H1 (cell line): ENCODE measurements around the gene WBP1L. TPM values are rescaled to one million over a fixed set of nuclear protein-coding genes. Genes with fewer than 3 reads are reported as not detected.

Source experiments
- CTCF ChIA-PET: fragments of 300-600 bp; sonication (Branson Sonifier 250); formaldehyde crosslinking; loops from one replicate; lab custom pipeline; 2021; ENCODE audit not compliant: partially characterized antibody; lab: Charles Lee
- POLR2A ChIA-PET: fragments of 300-600 bp; sonication (Branson Sonifier 250); formaldehyde crosslinking; loops from one replicate; lab custom pipeline; 2021; ENCODE audit warnings: inconsistent platforms; ENCODE audit not compliant: partially characterized antibody; lab: Charles Lee
- DNase-seq, 2 experiments: peaks; one replicate each; pipeline versions ENCODE4 v3.0.0 to v3.0.0-alpha.2; 2010 to 2022; ENCODE audit warnings: low spot score in 2 of 2, low read depth in 1 of 2, mixed read lengths in 1 of 2
- FAIRE-seq: peaks from 2 replicates; lab custom pipeline; 2011; peaks lifted over from hg19 to GRCh38; lab: Jason Lieb, UNC
- H2AFZ ChIP-seq: 2 replicates; pipeline ENCODE4 v1.8.1; 2012; ENCODE audit warnings: low read length, inconsistent platforms
- H2AK5ac ChIP-seq: 2 replicates; pipeline ENCODE4 v1.6.1; 2013; ENCODE audit warnings: low read depth, low read length
- H2BK120ac ChIP-seq: replicated peaks from 2 replicates; pipeline ENCODE3; 2013; ENCODE audit warnings: low read depth, low read length, inconsistent platforms
- H2BK12ac ChIP-seq: 2 replicates; pipeline ENCODE4 v1.6.1; 2013; ENCODE audit warnings: low read depth, low read length
- H2BK15ac ChIP-seq: 2 replicates; pipeline ENCODE4 v1.6.1; 2013; ENCODE audit warnings: low read length
- H2BK20ac ChIP-seq: 2 replicates; pipeline ENCODE4 v1.6.1; 2013; ENCODE audit warnings: low read length
- H2BK5ac ChIP-seq: 2 replicates; pipeline ENCODE4 v1.6.1; 2013; ENCODE audit warnings: low read depth, low read length
- H3K14ac ChIP-seq: 2 replicates; pipeline ENCODE4 v1.6.1; 2013; ENCODE audit warnings: inconsistent platforms; ENCODE audit not compliant: insufficient read length
- H3K18ac ChIP-seq: 2 replicates; pipeline ENCODE4 v1.6.1; 2013; ENCODE audit warnings: low read length; ENCODE audit errors: extremely low read depth
- H3K23ac ChIP-seq: 2 replicates; pipeline ENCODE4 v1.6.1; 2013; ENCODE audit warnings: inconsistent platforms; ENCODE audit not compliant: insufficient read length
- H3K23me2 ChIP-seq: 2 replicates; pipeline ENCODE4 v1.6.1; 2013; ENCODE audit warnings: low read depth, low read length
- H3K27ac ChIP-seq: 2 replicates; pipeline ENCODE4 v1.6.1; 2011; ENCODE audit warnings: low read depth, low read length, inconsistent platforms
- H3K27me3 ChIP-seq, 4 experiments: replicated peaks in 1 of 4; 1 replicate in 1 of 4; 2 replicates in 3 of 4; pipeline versions ENCODE4 v1.6.1 to v1.8.1; 2011 to 2013; ENCODE audit warnings: low read length in 3 of 4, mild to moderate bottlenecking in 3 of 4, inconsistent platforms in 2 of 4, mixed read lengths in 2 of 4, moderate library complexity in 1 of 4; ENCODE audit not compliant: control insufficient read depth in 3 of 4, insufficient read depth in 3 of 4; ENCODE audit errors: extremely low read depth in 1 of 4
- H3K36me3 ChIP-seq, 4 experiments: 2 replicates each; pipeline versions ENCODE4 v1.6.1 to v1.8.1; 2011 to 2013; ENCODE audit warnings: mild to moderate bottlenecking in 4 of 4, low read length in 3 of 4, moderate library complexity in 2 of 4, control low read depth in 1 of 4, inconsistent platforms in 1 of 4; ENCODE audit not compliant: insufficient read depth in 4 of 4, control insufficient read depth in 2 of 4
- H3K4ac ChIP-seq: replicated peaks from 2 replicates; pipeline ENCODE3; 2013; ENCODE audit warnings: low read length, low read depth, mixed read lengths, inconsistent platforms; ENCODE audit not compliant: insufficient read length
- H3K4me1 ChIP-seq, 4 experiments: replicated peaks in 1 of 4; 1 replicate in 1 of 4; 2 replicates in 3 of 4; pipeline versions ENCODE4 v1.6.1 to v1.8.1; 2011 to 2013; ENCODE audit warnings: low read length in 3 of 4, inconsistent platforms in 2 of 4, mixed read lengths in 1 of 4; ENCODE audit not compliant: insufficient read depth in 4 of 4, control insufficient read depth in 3 of 4
- H3K4me2 ChIP-seq, 2 experiments: 2 replicates each; pipeline versions ENCODE4 v1.6.1 to v1.8.1; 2011 to 2013; ENCODE audit warnings: low read depth in 2 of 2, low read length in 2 of 2, control low read depth in 1 of 2, inconsistent platforms in 1 of 2, mild to moderate bottlenecking in 1 of 2; ENCODE audit not compliant: insufficient read depth in 1 of 2
- H3K4me3 ChIP-seq, 4 experiments: fragments of 200-600, 300-600 bp in 1 of 4; sonication (generic), shearing (Covaris generic), sonication (Bioruptor Twin) in 1 of 4; 2 replicates each; pipeline versions ENCODE4 v1.5.1 to v1.8.1; 2011 to 2016; ENCODE audit warnings: low read length in 4 of 4, low read depth in 3 of 4, control low read depth in 2 of 4, inconsistent platforms in 2 of 4, mild to moderate bottlenecking in 2 of 4, mixed read lengths in 1 of 4, moderate library complexity in 1 of 4; ENCODE audit not compliant: insufficient read depth in 2 of 4; ENCODE audit errors: extremely low read depth in 1 of 4
- H3K56ac ChIP-seq: replicated peaks from 2 replicates; pipeline ENCODE3; 2013; ENCODE audit warnings: low read depth, mild to moderate bottlenecking, mixed read lengths, low read length, inconsistent platforms; ENCODE audit not compliant: insufficient read length
- H3K79me1 ChIP-seq: 2 replicates; pipeline ENCODE4 v1.6.1; 2013; ENCODE audit warnings: low read depth, low read length, control low read depth
- H3K79me2 ChIP-seq, 2 experiments: 2 replicates each; pipeline versions ENCODE4 v1.6.1 to v1.8.1; 2012 to 2013; ENCODE audit warnings: low read length in 2 of 2, mild to moderate bottlenecking in 2 of 2, inconsistent platforms in 1 of 2; ENCODE audit not compliant: insufficient read depth in 2 of 2, control insufficient read depth in 1 of 2
- H3K9ac ChIP-seq, 4 experiments: replicated peaks in 1 of 4; 1 replicate in 1 of 4; 2 replicates in 3 of 4; pipeline versions ENCODE4 v1.6.1 to v1.8.1; 2011 to 2013; ENCODE audit warnings: low read depth in 3 of 4, low read length in 3 of 4, control low read depth in 2 of 4, mild to moderate bottlenecking in 2 of 4, moderate library complexity in 2 of 4, inconsistent platforms in 1 of 4; ENCODE audit errors: extremely low read depth in 1 of 4
- H3K9me3 ChIP-seq, 2 experiments: 2 replicates each; pipeline versions ENCODE4 v1.6.1 to v1.8.1; 2012 to 2013; ENCODE audit warnings: mild to moderate bottlenecking in 2 of 2, moderate library complexity in 2 of 2, control low read depth in 1 of 2, inconsistent platforms in 1 of 2, low read depth in 1 of 2, low read length in 1 of 2, mixed read lengths in 1 of 2; ENCODE audit not compliant: insufficient read depth in 2 of 2
- H4K20me1 ChIP-seq, 2 experiments: replicated peaks in 1 of 2; 2 replicates each; pipeline versions ENCODE3 to v1.8.1; 2011 to 2013; ENCODE audit warnings: inconsistent platforms in 2 of 2, low read length in 2 of 2, mild to moderate bottlenecking in 1 of 2; ENCODE audit not compliant: insufficient read depth in 2 of 2, control insufficient read depth in 1 of 2
- H4K5ac ChIP-seq: 2 replicates; pipeline ENCODE4 v1.6.1; 2013; ENCODE audit warnings: low read length, low read depth, mixed read lengths, inconsistent platforms; ENCODE audit not compliant: insufficient read length
- H4K8ac ChIP-seq: 2 replicates; pipeline ENCODE4 v1.8.0; 2013; ENCODE audit warnings: mild to moderate bottlenecking, moderate library complexity, low read length, inconsistent platforms; ENCODE audit not compliant: insufficient read depth; ENCODE audit errors: extremely low read depth
- H4K91ac ChIP-seq: replicated peaks from 2 replicates; pipeline ENCODE3; 2013; ENCODE audit warnings: low read length, mixed read lengths, inconsistent platforms; ENCODE audit not compliant: insufficient read length
- CBX5 ChIP-seq: fragments of 300-800, 300-1000 bp; sonication (generic); IDR thresholded peaks from 2 replicates; pipeline ENCODE4 v1.7.1; 2016; ENCODE audit warnings: antibody characterized with exemption, low read length, low read depth
- CEBPB ChIP-seq: IDR thresholded peaks from 2 replicates; pipeline ENCODE4 v1.6.1; 2012; ENCODE audit warnings: low read depth, low read length
- EZH2 ChIP-seq: fragments of 200-600 bp; sonication (generic); IDR thresholded peaks from 2 replicates; pipeline ENCODE4 v1.7.1; 2012; ENCODE audit warnings: low read depth, mild to moderate bottlenecking, moderate library complexity, low read length, inconsistent platforms; ENCODE audit not compliant: severe bottlenecking
- MAFK ChIP-seq: IDR thresholded peaks from 2 replicates; pipeline ENCODE4 v1.6.1; 2012; ENCODE audit warnings: low read depth, mild to moderate bottlenecking, improper control_type of control experiment, low read length
- NANOG ChIP-seq: IDR thresholded peaks from 2 replicates; pipeline ENCODE4 v1.6.1; 2011; ENCODE audit warnings: low read length, low read depth, mild to moderate bottlenecking, inconsistent platforms; ENCODE audit not compliant: insufficient read depth, poor library complexity, severe bottlenecking
- NRF1 ChIP-seq: IDR thresholded peaks from 2 replicates; pipeline ENCODE4 v1.6.1; 2011; ENCODE audit warnings: mild to moderate bottlenecking, low read depth, low read length, improper control_type of control experiment
- SIRT6 ChIP-seq: IDR thresholded peaks from one replicate; pipeline ENCODE4 v1.7.1; 2012; ENCODE audit warnings: low read length, inconsistent platforms
- SIX5 ChIP-seq: IDR thresholded peaks from 2 replicates; pipeline ENCODE4 v1.6.1; 2011; ENCODE audit warnings: mild to moderate bottlenecking, low read depth, low read length
- SRF ChIP-seq: IDR thresholded peaks from 2 replicates; pipeline ENCODE4 v1.6.1; 2011; ENCODE audit warnings: mild to moderate bottlenecking, low read depth, low read length, moderate library complexity
- TAF1 ChIP-seq: IDR thresholded peaks from 2 replicates; pipeline ENCODE4 v1.6.1; 2011; ENCODE audit warnings: mild to moderate bottlenecking, low read depth, low read length
- TCF12 ChIP-seq: IDR thresholded peaks from 2 replicates; pipeline ENCODE4 v1.6.1; 2011; ENCODE audit warnings: low read depth, mild to moderate bottlenecking, low read length
- TEAD4 ChIP-seq: IDR thresholded peaks from 2 replicates; pipeline ENCODE4 v1.6.1; 2012; ENCODE audit warnings: low read depth, low read length, inconsistent platforms, mixed read lengths
- WGBS, 2 experiments: shearing (Covaris generic) in 1 of 2; methylation state at CpG; one replicate each; pipeline versions ENCODE4 v1.1.6 to v1.1.7; 2013 to 2015; ENCODE audit warnings: low lambda C conversion rate in 2 of 2, mixed read lengths in 2 of 2, inconsistent platforms in 1 of 2, low coverage in 1 of 2, missing lambda C conversion rate in 1 of 2; ENCODE audit not compliant: insufficient replicate concordance in 2 of 2, insufficient coverage in 1 of 2, insufficient read length in 1 of 2; ENCODE audit errors: extremely low coverage in 1 of 2, missing lambda C conversion rate in 1 of 2; 5-methylcytosine and 5-hydroxymethylcytosine counted together
- polyA plus RNA-seq, 7 experiments: library from polyadenylated mRNA; depleted of rRNA in 3 of 7; stranded (reverse) in 5 of 7; unstranded in 2 of 7; fragments of >200 nt in 5 of 7; fragments of 200-250 nt in 2 of 7; gene quantifications; 1 replicate in 5 of 7; 2 replicates in 1 of 7; 4 replicates in 1 of 7; pipeline versions ENCODE4 v1.2.1 to v1.2.3, GENCODE V29; 2011 to 2013; ENCODE audit warnings: missing spikeins in 2 of 7, mixed read lengths in 2 of 7
- total RNA-seq: library from RNA; stranded (reverse); fragmentation: NEBNext Ultra II Directional; extraction: Animal tissue kit (Norgen Biotek cat#: 25700); gene quantifications from 2 replicates; pipeline ENCODE4 v1.2.1, GENCODE V29; 2021
- TF ChIP-seq, protein P1 (sequence below): IDR thresholded peaks from 2 replicates; pipeline ENCODE4 v1.6.1; 2012; ENCODE audit warnings: inconsistent platforms

The WBP1L gene
- total and polyA plus RNA-seq, 2 of the 8 experiments (the other 6 are each of a cell fraction or from before 2014, with no cell fraction given), result 26.6 to 29.9 TPM

DNA sequence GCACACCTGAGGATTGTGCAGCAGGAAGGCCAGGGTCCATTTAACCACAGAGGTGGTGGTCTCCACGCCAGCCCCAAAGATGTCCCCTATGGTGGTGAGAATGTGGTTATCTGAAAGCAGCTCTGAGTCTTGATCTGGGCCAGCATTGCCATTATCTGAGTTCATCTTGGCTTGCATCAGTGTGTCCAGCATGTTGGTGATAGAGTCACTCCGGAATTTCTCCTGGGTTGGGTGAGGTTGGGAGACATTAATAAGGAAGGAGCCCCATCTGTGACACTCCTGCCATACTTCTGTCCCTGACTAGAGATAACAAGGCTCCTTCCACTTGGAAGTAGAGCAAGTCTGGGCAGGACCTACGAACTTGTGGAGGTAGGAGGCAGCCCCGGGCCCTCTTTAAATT, 89.2 kb downstream of the WBP1L start:
- Histone ChIP-seq H3K56ac (no peak overlapping the region), H3K18ac (no peak overlapping the region), H3K4me2 (no peak overlapping the region), H3K23ac (no peak overlapping the region), H3K4me3 (no peak overlapping the region), H3K4ac (no peak overlapping the region), H3K27ac (no peak overlapping the region), H3K4me1 (0 out of 7 replicates have a peak, but pooled peaks cover 0 to 2% (median 0%) of the 10 kb centered on the region in 4 experiments), H2AFZ (no peak overlapping the region), H3K79me1 (no peaks in the 10 kb centered on the region), H4K5ac (no peak overlapping the region), H2BK20ac (no peak overlapping the region), H2BK5ac (no peak overlapping the region), H4K20me1 (no peaks in the 10 kb centered on the region), H2BK12ac (no peak overlapping the region), H4K91ac (no peak overlapping the region), H3K27me3 (no peaks in the 10 kb centered on the region; a peak in 1 of 7 replicates), H3K79me2 (no peaks in the 10 kb centered on the region), H3K36me3 (no peaks in the 10 kb centered on the region), H3K23me2 (no peaks in the 10 kb centered on the region; the same call in 1 of the 2 replicates), H2BK120ac (no peak overlapping the region), H3K9ac (no peak overlapping the region), H3K9me3 (no peaks in the 10 kb centered on the region), H4K8ac (no peak overlapping the region), H2BK15ac (no peak overlapping the region), H3K14ac (no peak overlapping the region), H2AK5ac (no peak overlapping the region)
- no peak for DNase-seq
- TF ChIP-seq MAFK (no peak), TEAD4 (no peak), CEBPB (no peak), NANOG (no peak), TAF1 (no peak), SIX5 (no peak), CBX5 (no peak), NRF1 (no peak), SIRT6 (no peak), SRF (no peak), TCF12 (no peak), EZH2 (no peak)
- TF ChIP-seq, protein P1, sequence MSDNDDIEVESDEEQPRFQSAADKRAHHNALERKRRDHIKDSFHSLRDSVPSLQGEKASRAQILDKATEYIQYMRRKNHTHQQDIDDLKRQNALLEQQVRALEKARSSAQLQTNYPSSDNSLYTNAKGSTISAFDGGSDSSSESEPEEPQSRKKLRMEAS, result no peak
- 90% methylated on average over 4 of the region's 4 CpGs; no CpG with 5 or more reads in 1 of the 2 experiments for WGBS, 2 experiments
- ChIA-PET CTCF (interaction anchor here (0.8 to 11.3 kb wide), 5 partner anchors 11 to 238 kb away, joined by 3 to 118 read pairs (median 5); no protein-coding TSS in a partner anchor), POLR2A (no interaction called here)
- FAIRE-seq, result no peak
